ENCODE results near the gene TMEM35B. TPM values are rescaled to one million over a fixed set of nuclear protein-coding genes. Genes with fewer than 3 reads are reported as not detected.
"Not testable (repeated sequence)": the region's sequence is repeated elsewhere in the genome, so short reads cannot be mapped to it uniquely, and the experiment has no call there.

TMEM35B gene
- total RNA-seq, 4 donors from 2014 or later, result 50.1 to 123 (median 67.0) TPM

DNA sequence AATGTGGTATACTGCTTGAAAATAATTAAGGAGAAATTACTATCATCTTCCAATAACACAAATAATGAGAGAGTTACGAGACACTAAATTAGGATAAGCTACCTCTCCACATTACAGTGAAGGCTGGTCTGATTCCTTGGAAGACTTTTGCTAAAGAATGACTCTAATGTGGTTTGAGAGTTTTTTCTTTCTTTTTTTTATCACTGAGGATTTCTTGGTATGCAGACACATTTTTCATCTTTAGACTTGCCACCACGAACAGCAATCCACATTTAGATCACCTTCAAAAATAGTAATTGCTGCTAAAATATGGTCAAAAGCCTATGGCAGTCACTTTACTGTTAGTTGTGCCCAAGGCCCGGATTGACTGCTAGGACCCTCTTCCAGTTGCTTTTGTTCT is 16.6 kb upstream of the TMEM35B start:
- TF ChIP-seq, protein P1, sequence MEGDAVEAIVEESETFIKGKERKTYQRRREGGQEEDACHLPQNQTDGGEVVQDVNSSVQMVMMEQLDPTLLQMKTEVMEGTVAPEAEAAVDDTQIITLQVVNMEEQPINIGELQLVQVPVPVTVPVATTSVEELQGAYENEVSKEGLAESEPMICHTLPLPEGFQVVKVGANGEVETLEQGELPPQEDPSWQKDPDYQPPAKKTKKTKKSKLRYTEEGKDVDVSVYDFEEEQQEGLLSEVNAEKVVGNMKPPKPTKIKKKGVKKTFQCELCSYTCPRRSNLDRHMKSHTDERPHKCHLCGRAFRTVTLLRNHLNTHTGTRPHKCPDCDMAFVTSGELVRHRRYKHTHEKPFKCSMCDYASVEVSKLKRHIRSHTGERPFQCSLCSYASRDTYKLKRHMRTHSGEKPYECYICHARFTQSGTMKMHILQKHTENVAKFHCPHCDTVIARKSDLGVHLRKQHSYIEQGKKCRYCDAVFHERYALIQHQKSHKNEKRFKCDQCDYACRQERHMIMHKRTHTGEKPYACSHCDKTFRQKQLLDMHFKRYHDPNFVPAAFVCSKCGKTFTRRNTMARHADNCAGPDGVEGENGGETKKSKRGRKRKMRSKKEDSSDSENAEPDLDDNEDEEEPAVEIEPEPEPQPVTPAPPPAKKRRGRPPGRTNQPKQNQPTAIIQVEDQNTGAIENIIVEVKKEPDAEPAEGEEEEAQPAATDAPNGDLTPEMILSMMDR (IDR thresholded peaks at IDR 0.05), result no peak
- TF ChIP-seq POLR2A (IDR thresholded peaks at IDR 0.05), result no peak
- intact Hi-C loops (cut with DNase I), result no loop called here
- Histone ChIP-seq H3K4me1 (no peaks in the 10 kb centered on the region), H3K4me3 (replicated peaks in 1 of 3) (no peak overlapping the region), H3K36me3 (peaks cover 19 to 32% of the 10 kb centered on the region in 2 donors), H3K27ac (no peak overlapping the region), H3K9me3 (no peaks in the 10 kb centered on the region), H3K27me3 (no peaks in the 10 kb centered on the region)
- no peak for DNase-seq
- 91 to 92% methylated on average over 3 of the region's 3 CpGs for WGBS, 2 donors

DNA sequence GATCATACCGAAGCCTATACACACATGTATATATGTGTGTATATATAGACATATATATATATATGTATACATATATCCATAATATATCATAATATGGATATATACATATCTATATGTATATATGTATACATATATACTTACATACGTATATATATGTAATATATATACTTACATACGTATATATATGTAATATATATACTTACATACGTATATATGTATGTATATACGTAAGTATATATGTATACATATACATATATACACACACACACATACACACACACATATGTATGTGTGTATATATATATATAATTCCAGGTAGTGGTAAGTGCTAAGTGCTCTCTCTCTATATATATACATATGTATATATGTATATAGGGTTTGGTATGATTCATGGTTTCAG is 9.7 kb upstream of the TMEM35B start:
- Histone ChIP-seq H3K27ac (no peak overlapping the region), H3K27me3 (no peaks in the 10 kb centered on the region), H3K4me1 (no peaks in the 10 kb centered on the region), H3K4me3 (replicated peaks in 1 of 3) (no peak overlapping the region), H3K9me3 (no peaks in the 10 kb centered on the region), H3K36me3 (peaks cover 0 to 8% of the 10 kb centered on the region in 2 donors)
- TF ChIP-seq, protein P1 (IDR thresholded peaks at IDR 0.05), result no peak
- no peak for TF ChIP-seq POLR2A (IDR thresholded peaks at IDR 0.05)
- intact Hi-C loops (cut with DNase I), result no loop called here
- DNase-seq, result no peak
- WGBS, 2 donors, result 96 to 97% methylated on average over 5 of the region's 5 CpGs

DNA sequence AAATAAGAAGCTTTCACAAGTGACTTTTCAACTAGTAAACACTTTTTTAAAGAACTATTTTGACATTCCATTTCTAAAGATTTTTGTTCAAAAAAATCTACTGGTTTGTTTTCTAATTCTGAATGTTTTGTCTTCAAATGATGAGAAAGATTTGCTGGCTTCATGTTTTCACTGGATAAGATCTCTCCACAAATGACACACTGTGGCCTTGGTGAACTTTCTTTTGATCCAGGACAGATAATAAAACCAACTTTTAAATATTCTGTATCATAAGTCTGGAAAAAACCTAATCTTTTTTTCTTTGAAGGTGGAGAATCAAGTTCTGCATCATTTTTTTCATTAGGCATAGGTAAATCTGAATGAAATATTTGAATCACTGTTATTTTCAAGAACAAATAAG is 3.4 kb upstream of the TMEM35B start:
- intact Hi-C loops (cut with DNase I), result no loop called here
- H3K4me3 ChIP-seq (replicated peaks in 1 of 3), result no peak overlapping the region
- no peaks in the 10 kb centered on the region for H3K27me3 ChIP-seq
- H3K27ac ChIP-seq, result no peak overlapping the region
- peaks cover 8 to 15% of the 10 kb centered on the region in 2 donors for H3K4me1 ChIP-seq
- TF ChIP-seq POLR2A (IDR thresholded peaks at IDR 0.05), result no peak
- TF ChIP-seq, protein P1 (IDR thresholded peaks at IDR 0.05), result no peak
- peaks cover 0 to 8% of the 10 kb centered on the region in 2 donors for H3K36me3 ChIP-seq
- no peaks in the 10 kb centered on the region for H3K9me3 ChIP-seq
- no peak for DNase-seq

DNA sequence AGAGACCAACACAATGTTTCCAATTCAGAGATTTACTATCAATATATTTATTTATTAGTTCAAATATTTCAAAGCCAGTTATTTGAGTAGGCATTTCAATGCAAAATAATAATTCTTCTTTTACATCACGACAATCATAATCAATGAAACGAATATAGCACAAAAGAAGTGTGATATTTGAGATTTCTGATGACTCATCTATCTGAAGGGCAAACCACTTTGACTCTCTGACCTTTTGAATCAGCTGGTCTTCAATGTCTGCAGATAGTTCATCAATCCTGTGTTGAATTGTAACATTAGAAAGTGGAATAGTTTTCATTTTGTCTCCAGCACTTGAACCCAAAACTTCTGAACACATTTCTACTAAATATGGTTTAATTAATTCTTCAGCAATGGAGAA is 3.0 kb upstream of the TMEM35B start:
- no peak for TF ChIP-seq POLR2A (IDR thresholded peaks at IDR 0.05)
- TF ChIP-seq, protein P1 (IDR thresholded peaks at IDR 0.05), result no peak
- Histone ChIP-seq H3K9me3 (no peaks in the 10 kb centered on the region), H3K27ac (no peak overlapping the region), H3K27me3 (no peaks in the 10 kb centered on the region), H3K4me1 (peaks cover 9 to 15% of the 10 kb centered on the region in 2 donors), H3K36me3 (peaks cover 0 to 8% of the 10 kb centered on the region in 2 donors), H3K4me3 (replicated peaks in 1 of 3) (no peak overlapping the region)
- intact Hi-C loops (cut with DNase I), result no loop called here
- no peak for DNase-seq
- WGBS, 2 donors, result 91 to 92% methylated on average over 2 of the region's 2 CpGs

DNA sequence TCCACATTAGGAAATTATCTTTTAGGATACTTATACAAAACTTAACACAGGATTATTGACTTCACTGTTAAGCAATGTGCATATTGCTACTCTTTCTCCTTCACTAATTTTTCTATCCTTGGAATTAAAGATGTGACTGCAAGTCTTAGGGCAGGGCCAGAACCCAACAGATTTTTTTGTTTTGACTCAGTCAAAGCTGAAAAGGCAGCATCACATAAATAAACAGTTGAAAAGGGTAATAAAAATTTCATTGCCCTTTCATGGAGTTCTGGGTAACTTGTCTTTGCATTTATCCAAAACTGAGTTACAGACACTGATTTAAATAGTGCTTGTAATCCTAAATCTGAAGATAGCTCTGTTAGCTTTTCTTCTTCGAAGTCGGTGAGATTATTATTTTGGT is 1.9 kb upstream of the TMEM35B start:
- TF ChIP-seq POLR2A (IDR thresholded peaks at IDR 0.05), result no peak
- TF ChIP-seq, protein P1 (IDR thresholded peaks at IDR 0.05), result no peak

DNA sequence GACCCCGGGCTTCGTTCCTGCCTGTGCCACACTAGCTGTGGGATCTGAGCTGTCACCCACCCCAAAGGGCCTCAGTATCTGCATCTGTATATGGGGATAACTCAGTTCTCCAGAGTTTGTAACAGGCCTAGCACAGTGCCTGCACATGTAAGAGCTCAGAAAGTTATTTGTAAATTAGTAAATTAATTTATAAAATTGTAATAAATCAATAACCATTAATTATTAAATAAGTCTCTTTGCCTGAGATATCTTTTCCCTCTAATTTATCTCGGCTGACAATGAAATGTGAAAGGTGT is 410 bp upstream of the TMEM35B start:
- H3K9me3 ChIP-seq; H3K27me3 ChIP-seq; DNase-seq; intact Hi-C loops (cut with DNase I); H3K36me3 ChIP-seq: not testable (repeated sequence)
- H3K4me3 ChIP-seq (replicated peaks in 1 of 3), result peak overlapping the region; percentile 66 to 99 (median 96)
- peak overlapping the region; percentile 87 to 94 (median 90) for H3K27ac ChIP-seq
- 32 to 34% methylated on average over 3 of the region's 3 CpGs for WGBS, 2 donors
- peaks cover 9 to 15% of the 10 kb centered on the region in 2 donors for H3K4me1 ChIP-seq

More for the DNA sequence above, 1.9 kb upstream of the TMEM35B start:
- Histone ChIP-seq H3K36me3 (peaks cover 0 to 7% of the 10 kb centered on the region in 2 donors), H3K27me3 (no peaks in the 10 kb centered on the region), H3K27ac (no peak overlapping the region), H3K4me1 (peaks cover 9 to 15% of the 10 kb centered on the region in 2 donors), H3K9me3 (no peaks in the 10 kb centered on the region), H3K4me3 (replicated peaks in 1 of 3) (no peak overlapping the region)
- DNase-seq, result no peak
- intact Hi-C loops (cut with DNase I), result no loop called here
- 95% methylated on average over 2 of the region's 2 CpGs for WGBS, 2 donors
